Measurements from ENCODE around the gene KCNT1.

DNA sequence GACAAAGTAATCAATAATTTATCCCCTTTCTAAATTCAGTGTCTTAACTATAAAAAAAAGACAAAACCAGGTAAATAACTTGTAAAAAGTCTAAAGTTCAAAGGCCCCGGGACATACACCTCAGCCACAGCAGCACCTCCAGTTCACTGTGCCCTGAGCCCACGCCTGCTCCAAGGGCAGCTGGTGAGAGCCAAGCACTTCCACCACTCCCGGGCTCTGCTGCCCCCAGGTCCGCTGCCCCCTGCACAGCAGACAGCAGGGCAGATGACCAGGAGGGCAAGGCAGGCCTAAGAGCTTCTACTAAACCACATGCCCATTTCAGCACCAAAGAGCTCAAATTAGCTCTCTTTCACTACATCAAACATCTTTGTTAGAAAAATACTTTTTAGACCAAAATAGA is 113.4 kb downstream of the KCNT1 start:
- TF ChIP-seq, protein P1, sequence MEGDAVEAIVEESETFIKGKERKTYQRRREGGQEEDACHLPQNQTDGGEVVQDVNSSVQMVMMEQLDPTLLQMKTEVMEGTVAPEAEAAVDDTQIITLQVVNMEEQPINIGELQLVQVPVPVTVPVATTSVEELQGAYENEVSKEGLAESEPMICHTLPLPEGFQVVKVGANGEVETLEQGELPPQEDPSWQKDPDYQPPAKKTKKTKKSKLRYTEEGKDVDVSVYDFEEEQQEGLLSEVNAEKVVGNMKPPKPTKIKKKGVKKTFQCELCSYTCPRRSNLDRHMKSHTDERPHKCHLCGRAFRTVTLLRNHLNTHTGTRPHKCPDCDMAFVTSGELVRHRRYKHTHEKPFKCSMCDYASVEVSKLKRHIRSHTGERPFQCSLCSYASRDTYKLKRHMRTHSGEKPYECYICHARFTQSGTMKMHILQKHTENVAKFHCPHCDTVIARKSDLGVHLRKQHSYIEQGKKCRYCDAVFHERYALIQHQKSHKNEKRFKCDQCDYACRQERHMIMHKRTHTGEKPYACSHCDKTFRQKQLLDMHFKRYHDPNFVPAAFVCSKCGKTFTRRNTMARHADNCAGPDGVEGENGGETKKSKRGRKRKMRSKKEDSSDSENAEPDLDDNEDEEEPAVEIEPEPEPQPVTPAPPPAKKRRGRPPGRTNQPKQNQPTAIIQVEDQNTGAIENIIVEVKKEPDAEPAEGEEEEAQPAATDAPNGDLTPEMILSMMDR (IDR thresholded peaks at IDR 0.05): no peak
- TF ChIP-seq POLR2A (IDR thresholded peaks at IDR 0.05): no peak
